Measurements from ENCODE around the gene VEGFD.

Gene VEGFD

GRCh38 chrX:15384304-15384703 is at the start of gene VEGFD:
VEGFD (minus strand) TSS chrX:15384413; CDS start chrX:15383946, 467 bp downstream.
- no peak within 1 kb of the TSS for H3K4me3 ChIP-seq (ENCODE audit: low read depth, low read length)
- DNase-seq (ENCODE audit: low read depth) = no peak

DNA sequence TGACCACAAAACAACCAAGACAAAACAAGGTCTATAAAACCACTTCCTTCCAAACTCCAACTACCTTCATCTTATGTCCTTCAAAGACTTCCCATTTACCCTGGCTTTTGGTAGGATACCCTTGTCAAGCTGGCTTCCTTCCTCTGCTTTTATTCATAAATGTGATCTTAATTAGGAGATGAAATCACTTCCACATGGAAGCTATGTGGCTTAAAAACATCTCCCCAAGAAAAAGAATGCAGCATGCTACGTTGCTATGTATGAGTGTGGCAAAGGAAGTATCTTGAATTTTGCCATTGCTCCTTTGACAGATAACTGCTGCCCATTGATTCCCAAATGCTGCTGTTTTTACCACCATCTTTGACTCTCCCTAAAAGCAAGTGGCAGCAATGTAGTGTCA is 46.4 kb upstream of the VEGFD start:
- no peak overlapping the region for H3K4me3 ChIP-seq (ENCODE audit: low read depth, low read length)
- no peak for DNase-seq (ENCODE audit: low read depth)

GRCh38 chrX:15430076-15430475 is 45.9 kb upstream of the VEGFD start:
- no peak for DNase-seq (ENCODE audit: low read depth)
- H3K4me3 ChIP-seq (ENCODE audit: low read depth, low read length) = no peak overlapping the region

GRCh38 chrX:15425024-15425423 is 40.8 kb upstream of the VEGFD start:
- H3K4me3 ChIP-seq (ENCODE audit: low read depth, low read length) = no peak overlapping the region
- DNase-seq (ENCODE audit: low read depth) = no peak

DNA sequence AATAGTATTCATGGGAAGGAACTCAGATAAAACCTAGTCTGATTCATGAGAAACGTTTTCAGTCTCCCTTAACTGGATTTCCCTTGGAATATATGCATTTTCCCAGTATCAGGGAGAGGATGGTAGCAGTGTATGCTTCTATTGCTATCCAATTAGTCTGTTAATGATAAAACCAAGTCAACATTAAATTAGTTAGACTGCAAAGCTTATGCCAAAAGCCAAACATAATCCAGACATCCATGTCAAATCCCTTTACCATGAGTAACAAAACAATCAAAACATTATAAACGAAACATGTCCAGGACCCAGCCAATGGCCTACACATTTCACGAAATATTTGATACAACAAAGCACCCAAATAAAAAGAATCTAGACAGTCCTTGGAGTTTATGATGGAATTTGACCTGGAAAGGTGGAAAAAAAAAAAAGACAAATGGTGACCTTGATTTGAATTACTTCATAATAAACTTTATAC is 34.5 kb upstream of the VEGFD start:
- no peak overlapping the region for H3K4me3 ChIP-seq (ENCODE audit: low read depth, low read length)
- DNase-seq (ENCODE audit: low read depth) = no peak

DNA sequence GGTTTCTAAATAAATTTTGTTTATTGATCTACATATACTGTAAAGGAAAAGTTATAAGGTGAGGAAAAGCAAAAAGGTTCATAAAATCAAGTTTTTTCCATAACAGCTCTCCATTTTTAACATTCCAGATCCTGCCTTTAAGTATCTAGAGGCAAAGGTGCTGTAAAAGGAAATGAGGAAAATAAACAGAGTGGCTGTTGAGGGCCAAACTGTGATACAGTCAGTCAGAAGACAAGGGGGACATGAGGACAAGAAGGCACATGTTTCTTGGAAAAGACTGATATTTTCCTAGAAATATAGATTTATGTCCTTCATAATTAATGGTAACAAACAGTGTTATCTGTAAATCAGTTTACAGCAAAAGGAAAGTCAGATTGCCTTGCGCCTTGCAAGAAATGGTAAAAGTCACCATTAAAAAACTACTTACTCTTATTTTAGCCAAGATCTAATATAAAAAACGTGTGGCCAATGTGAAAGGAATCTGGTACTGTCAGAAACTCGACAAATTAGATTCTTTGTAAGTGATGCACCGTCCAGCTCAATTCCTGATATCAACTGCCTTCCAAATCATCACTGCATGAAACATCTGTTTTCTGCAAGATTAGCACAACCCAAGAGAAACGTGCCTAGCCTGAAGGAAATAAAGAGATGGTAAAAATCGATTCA is 34.0 kb upstream of the VEGFD start:
- no peak for DNase-seq (ENCODE audit: low read depth)
- no peak overlapping the region for H3K4me3 ChIP-seq (ENCODE audit: low read depth, low read length)

DNA sequence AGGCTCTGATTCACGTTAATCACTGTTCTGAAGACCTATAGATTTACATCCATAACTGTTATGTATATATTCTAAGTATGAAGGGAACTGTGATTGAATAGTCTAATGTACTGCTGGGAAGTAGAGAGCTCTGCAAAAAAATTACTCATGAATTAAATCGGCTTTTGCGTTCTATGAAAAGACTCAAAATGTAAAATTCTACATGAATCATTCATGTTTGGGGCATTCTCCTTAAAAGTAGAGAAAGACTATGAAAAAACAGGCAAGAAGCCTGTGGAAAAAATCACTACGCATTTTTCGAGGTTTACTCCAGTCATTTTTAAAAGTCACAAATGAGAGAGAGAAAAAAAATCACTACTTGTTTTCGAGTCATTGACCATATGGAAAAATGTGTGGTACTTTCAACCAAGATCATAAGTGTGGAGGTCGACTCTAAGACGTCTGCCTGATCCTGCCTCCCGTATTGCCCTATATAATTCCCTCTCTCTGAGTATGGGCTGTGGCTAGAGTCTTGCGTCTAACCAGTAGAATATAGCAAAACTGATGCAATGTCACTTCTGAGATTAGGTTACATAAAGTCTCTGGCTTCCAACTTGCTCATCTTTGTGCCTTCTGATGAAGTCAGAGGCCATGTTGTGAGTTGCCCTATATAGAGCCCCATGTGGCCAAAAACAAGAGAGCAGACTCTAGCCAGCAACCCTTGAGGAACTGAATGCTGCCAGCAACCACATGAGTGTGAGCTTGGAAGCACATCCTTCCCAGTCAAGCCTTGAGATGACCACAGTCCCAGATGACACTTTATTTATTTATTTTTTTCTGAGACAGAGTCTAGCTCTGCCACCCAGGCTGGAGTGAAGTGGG is 32.1 kb upstream of the VEGFD start:
- no peak overlapping the region for H3K4me3 ChIP-seq (ENCODE audit: low read depth, low read length)
- no peak for DNase-seq (ENCODE audit: low read depth)

GRCh38 chrX:15413101-15413500 is 28.9 kb upstream of the VEGFD start:
- no peak overlapping the region for H3K4me3 ChIP-seq (ENCODE audit: low read depth, low read length)
- DNase-seq (ENCODE audit: low read depth) = no peak

DNA sequence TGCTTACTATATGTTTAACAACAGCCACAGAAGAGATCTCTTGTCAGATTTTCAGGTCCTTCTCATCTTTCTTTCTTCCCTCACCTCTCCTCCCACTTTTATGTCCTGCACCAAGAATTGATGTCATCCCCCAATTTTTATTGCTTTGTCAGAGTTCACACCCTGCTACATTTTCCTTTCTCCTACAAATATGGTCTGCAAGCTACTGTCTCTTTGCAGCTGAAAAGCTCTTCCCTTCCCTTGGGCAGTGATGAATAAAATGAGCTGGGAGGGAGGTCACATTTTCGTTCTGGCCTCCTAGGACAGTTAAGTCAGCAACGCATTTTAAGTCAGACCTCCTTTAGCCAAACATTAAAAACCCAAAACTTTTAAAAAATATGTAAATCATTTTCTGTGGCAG is 26.7 kb upstream of the VEGFD start:
- no peak overlapping the region for H3K4me3 ChIP-seq (ENCODE audit: low read depth, low read length)

GRCh38 chrX:15410430-15410829 is 26.2 kb upstream of the VEGFD start:
- DNase-seq (ENCODE audit: low read depth) = no peak
- no peak overlapping the region for H3K4me3 ChIP-seq (ENCODE audit: low read depth, low read length)

More for the DNA sequence above, 26.7 kb upstream of the VEGFD start:
- DNase-seq (ENCODE audit: low read depth) = no peak

DNA sequence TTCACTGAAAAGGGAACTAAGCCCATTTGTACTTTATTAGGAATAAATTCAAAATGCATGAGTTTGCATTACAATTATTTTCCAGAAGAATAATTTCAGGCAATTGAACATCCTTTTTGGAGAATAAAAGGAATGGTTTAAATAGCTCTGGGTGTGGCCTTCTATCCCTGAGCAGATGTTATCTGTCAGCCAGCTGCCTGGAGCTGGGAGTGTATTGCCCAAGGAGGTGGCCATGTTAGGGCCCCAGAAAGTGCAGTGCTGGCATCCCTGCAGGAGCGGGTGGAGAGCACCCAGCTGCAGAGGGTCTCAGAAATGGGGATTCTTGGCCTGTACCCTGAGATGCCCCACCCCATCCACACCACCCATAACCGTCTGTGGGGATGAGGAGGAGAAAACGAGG is 21.6 kb upstream of the VEGFD start:
- DNase-seq (ENCODE audit: low read depth) = no peak

DNA sequence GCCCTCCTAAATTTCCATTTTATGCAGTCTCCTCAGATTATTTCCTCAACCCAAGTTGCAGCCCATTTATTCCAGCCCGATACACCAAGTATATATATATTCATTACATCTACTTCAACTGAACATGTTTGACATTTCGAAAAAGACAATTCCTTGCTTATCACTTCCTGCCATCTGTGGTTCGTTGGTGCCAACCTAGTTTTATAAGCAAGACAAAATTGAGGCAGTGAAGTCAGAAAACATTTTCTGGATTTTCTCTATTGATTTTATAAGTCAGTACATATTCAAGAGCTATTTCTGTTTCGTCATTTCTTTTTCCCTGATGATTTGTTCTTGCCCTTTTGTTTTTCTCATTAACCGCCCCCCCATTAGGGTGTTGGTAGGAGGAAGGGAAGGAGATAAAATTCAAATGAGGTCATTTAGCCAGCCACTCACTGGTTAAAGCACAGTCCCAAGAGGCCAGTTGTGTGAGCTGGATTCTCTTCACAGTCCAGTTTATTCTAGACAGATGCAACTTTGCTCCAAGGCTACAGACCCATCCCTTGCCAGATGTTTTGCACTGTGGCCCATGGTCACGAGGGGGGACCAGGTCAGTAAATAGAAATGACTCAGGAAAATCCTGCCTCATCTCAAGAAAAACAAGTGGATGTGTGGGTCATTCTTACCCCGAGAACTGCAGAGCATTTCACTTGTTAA is 20.3 kb upstream of the VEGFD start:
- DNase-seq (ENCODE audit: low read depth) = no peak

More for the DNA sequence above, 21.6 kb upstream of the VEGFD start:
- no peak overlapping the region for H3K4me3 ChIP-seq (ENCODE audit: low read depth, low read length)

DNA sequence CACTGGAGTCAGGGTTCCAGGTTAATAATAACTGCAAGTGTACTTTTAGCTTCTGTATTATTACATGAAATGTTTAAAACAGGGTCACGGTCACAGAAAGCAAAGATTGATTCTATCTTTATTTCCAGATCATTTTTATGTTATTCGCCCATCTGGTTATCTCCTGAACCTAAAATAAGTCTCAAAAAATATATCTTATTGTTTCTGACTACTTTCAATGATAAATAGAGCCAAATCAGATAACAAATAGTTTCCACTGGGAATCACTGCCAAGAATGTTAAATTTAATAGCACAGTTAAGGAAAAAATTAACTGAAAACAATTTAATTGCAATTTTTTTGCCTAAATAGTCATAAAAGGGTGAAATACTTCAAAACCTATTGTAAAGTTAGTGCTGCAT is 17.2 kb upstream of the VEGFD start:
- no peak overlapping the region for H3K4me3 ChIP-seq (ENCODE audit: low read depth, low read length)
- no peak for DNase-seq (ENCODE audit: low read depth)

More for the DNA sequence above, 20.3 kb upstream of the VEGFD start:
- H3K4me3 ChIP-seq (ENCODE audit: low read depth, low read length) = no peak overlapping the region

DNA sequence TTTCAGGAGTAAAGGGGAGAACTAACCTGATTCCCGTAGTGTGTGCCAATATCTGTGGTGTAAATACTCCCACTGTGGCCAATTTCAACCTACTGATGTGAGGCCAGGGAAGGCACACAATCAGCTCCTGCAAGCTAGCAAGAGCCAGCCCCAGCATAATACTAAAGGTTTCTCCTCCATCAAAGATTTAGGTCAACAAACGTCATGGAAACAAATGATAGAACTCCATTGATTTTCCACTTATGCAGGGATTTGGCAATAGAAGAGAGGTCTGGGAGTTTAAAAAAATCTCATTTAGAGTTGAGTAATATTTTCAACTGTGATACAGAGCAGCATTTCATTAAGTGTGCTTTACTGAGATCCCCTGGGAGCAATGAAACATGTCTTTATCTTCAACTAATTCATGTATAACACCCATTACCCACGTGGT is 15.8 kb upstream of the VEGFD start:
- no peak for DNase-seq (ENCODE audit: low read depth)
- no peak overlapping the region for H3K4me3 ChIP-seq (ENCODE audit: low read depth, low read length)

DNA sequence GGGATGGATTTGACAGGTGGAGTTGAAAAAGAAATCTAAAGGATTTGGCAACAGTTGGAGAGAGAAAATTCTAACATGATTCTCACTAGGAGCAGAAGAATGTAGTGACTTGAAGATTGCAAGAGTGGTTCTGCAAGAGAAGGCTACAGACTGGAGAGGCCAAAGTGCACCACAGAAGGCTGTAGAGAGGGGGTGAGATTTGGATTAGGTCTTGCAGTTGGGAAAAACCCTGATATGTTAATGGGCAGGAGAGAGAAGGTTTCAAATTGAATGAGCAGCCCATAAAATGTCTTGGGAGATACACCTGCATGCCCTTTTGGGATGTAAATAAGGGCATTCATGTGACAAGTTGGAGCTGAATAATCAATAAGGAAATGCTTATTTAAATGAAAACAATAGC is 14.7 kb upstream of the VEGFD start:
- DNase-seq (ENCODE audit: low read depth) = no peak
- H3K4me3 ChIP-seq (ENCODE audit: low read depth, low read length) = no peak overlapping the region

GRCh38 chrX:15395789-15396188 is 11.6 kb upstream of the VEGFD start:
- no peak for DNase-seq (ENCODE audit: low read depth)

GRCh38 chrX:15391850-15392249 is 7.6 kb upstream of the VEGFD start:
- no peak for DNase-seq (ENCODE audit: low read depth)
- no peak overlapping the region for H3K4me3 ChIP-seq (ENCODE audit: low read depth, low read length)

More at GRCh38 chrX:15395789-15396188, 11.6 kb upstream of the VEGFD start:
- H3K4me3 ChIP-seq (ENCODE audit: low read depth, low read length) = no peak overlapping the region

GRCh38 chrX:15382813-15383212 is 1.4 kb downstream of the VEGFD start:
- H3K4me3 ChIP-seq (ENCODE audit: low read depth, low read length) = no peak overlapping the region
- no peak for DNase-seq (ENCODE audit: low read depth)

- no peak overlapping the region for H3K4me3 ChIP-seq (ENCODE audit: low read depth, low read length)
- no peak for DNase-seq (ENCODE audit: low read depth)
These were observed 7.3 kb downstream of the VEGFD start for GRCh38 chrX:15376956-15377355.

DNA sequence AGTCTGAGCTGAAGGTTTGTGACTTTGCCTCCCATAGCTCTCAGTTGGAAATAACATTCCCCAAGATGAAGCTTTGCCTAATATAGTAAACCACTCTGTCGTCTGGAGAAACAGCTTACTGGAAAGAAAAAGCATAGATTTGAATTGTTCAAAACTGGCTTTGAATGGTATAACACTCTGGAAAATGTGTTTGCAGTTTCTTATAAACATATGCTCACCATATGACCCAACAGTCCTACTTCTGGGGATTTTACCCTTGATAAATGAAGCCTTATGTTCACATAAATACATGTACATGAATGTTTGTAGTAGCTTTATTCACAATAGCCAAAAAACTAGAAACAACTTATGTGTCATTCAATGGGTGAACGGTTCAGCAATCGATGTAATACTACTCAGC is 10.2 kb downstream of the VEGFD start:
- no peak overlapping the region for H3K4me3 ChIP-seq (ENCODE audit: low read depth, low read length)
- DNase-seq (ENCODE audit: low read depth) = no peak

All from skeletal muscle cell (primary cell).